HG03558 (cell line): ENCODE data around the gene GSK3A.

ENCODE experiments used
- ATAC-seq: cut with Tn5 transposase; IDR thresholded peaks from one replicate; pipeline ENCODE4 v1.9.1; 2021; ENCODE audit warnings: moderate number of reproducible peaks; ENCODE audit not compliant: unreplicated experiment; ENCODE audit errors: extremely low read depth

GSK3A gene

GRCh38 chr19:42232435-42232834 lies 10.0 kb downstream of the GSK3A start:
- no peak for ATAC-seq

GRCh38 chr19:42230571-42230970 lies 11.8 kb downstream of the GSK3A start:
- ATAC-seq: no peak

GRCh38 chr19:42229855-42230351 lies 12.5 kb downstream of the GSK3A start:
- no peak for ATAC-seq

GRCh38 chr19:42229301-42229854 lies 13.0 kb downstream of the GSK3A start:
- ATAC-seq: no peak

GRCh38 chr19:42228641-42229040 lies 13.8 kb downstream of the GSK3A start:
- ATAC-seq: no peak

- ATAC-seq: no peak
Measured at GRCh38 chr19:42226886-42227285, 15.5 kb downstream of the GSK3A start.

GRCh38 chr19:42225718-42226292 lies 16.6 kb downstream of the GSK3A start:
- ATAC-seq: no peak

GRCh38 chr19:42224940-42225717 lies 17.3 kb downstream of the GSK3A start:
- no peak for ATAC-seq

GRCh38 chr19:42220751-42221097 lies 21.7 kb downstream of the GSK3A start:
- no peak for ATAC-seq

- ATAC-seq: peak; percentile 40
Measured at GRCh38 chr19:42219812-42220750, 22.3 kb downstream of the GSK3A start, which contains the start of gene ZNF526. TSS of gene ZNF526 (plus strand) at chr19:42220312. CDS start at chr19:42224404, 4,092 bp downstream.

GRCh38 chr19:42217520-42218437 lies 24.6 kb downstream of the GSK3A start, which contains the start of gene DEDD2:
TSS of gene DEDD2 (minus strand) at chr19:42217677. CDS start at chr19:42217007, 670 bp downstream.
- peak; percentile 63 for ATAC-seq

- no peak for ATAC-seq
Measured at GRCh38 chr19:42216653-42217519, 25.5 kb downstream of the GSK3A start.

GRCh38 chr19:42214810-42215485 lies 27.5 kb downstream of the GSK3A start:
- no peak for ATAC-seq

- no peak for ATAC-seq
Measured at GRCh38 chr19:42212886-42213285, 29.5 kb downstream of the GSK3A start.

GRCh38 chr19:42208612-42209011 lies 33.8 kb downstream of the GSK3A start:
- ATAC-seq: no peak

- no peak for ATAC-seq
Measured at GRCh38 chr19:42207767-42208271, 34.6 kb downstream of the GSK3A start.

- ATAC-seq: no peak
Measured at GRCh38 chr19:42206871-42207755, 35.3 kb downstream of the GSK3A start.
